ENCODE data around the gene LILRB5.
"Not testable (repeated sequence)": the region's sequence is repeated elsewhere in the genome, so short reads cannot be mapped to it uniquely, and the experiment has no call there.

GRCh38 chr19:54214217-54214616 lies 42.9 kb downstream of the LILRB5 start:
- not testable (repeated sequence) for TF ChIP-seq CTCF (conservative IDR thresholded peaks at IDR 0.05; ENCODE audit: low read depth, low read length); EZH2 (IDR thresholded peaks at IDR 0.05; ENCODE audit: low read length, unreplicated experiment); EZH2phosphoT487 (IDR thresholded peaks at IDR 0.05; ENCODE audit: borderline replicate concordance, low read length)
